ENCODE measurements around the gene SLC25A25.
"Not testable (repeated sequence)": the region's sequence is repeated elsewhere in the genome, so short reads cannot be mapped to it uniquely, and the experiment has no call there.

Gene SLC25A25

DNA sequence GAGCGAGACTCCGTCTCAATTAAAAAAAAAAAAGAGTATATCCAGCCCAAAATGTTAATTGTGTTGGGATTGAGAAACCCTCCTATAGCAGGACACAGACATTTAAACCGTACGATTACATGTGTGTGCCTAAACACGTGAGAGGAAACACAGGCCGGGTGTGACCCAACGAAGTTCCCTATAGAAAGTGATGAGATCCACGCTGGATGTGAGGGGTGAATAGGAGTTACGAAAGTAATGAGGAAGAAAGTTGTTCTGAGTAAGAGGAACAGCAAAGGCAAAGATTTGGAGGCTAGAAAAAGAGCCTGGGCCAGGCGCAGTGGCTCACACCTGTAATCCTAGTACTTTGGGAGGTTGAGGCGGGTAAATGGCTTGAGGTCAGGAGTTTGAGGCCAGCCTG, 14.5 kb upstream of the SLC25A25 start:
- DNase-seq, result no peak

DNA sequence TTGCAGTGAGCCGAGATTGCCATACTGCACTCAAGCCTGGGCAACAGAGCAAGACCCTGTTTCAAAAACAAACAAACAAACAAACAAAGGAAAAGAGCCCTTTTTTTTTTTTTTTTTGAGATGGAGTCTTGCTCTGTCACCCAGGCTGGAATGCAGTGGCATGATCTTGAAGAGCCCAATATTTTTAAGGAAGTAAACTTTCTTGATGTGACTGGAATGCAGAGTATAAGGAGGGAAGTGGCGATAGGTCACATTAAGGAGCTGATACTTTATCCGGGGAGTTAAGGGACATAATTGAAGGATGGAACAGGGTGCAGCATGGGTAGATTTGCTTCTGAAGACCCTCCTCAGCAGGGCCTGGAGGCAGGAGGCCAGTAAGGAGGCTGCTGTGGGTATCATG, 13.9 kb upstream of the SLC25A25 start:
- no peak for DNase-seq

DNA sequence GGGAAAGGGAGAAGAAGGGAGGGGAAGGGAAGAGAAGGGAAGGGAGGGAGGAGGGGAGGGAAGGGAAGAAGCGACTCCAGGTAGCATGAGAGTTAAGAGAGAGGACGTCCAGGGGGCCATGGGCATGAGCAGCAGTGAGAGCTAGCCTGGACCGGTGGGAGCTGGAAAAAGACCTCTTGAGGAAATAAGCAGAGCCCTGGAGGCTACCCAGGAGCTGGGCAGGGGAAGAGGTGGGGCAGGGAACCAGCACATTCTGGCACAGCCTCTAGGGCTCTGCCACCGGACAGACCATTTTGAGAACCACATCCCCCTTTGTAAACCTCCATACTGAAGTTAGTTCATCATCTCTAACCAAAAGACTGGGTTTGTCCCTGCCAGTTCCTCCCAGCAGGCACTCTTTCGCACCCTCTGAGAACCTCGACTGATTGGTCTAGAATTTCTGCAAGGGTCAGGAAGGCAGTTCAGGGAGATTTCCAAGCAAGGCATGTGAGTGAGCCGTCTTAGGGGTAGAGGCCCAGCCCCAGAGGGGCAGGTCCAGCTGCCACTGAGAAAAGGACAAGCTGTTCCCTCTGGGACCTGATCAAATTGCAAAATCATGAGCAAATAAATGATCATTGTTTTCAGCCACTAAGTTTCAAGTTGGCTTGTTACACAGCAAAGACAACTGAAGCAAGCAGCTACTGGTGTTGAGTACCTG, 12.5 kb upstream of the SLC25A25 start:
- DNase-seq, result no peak

DNA sequence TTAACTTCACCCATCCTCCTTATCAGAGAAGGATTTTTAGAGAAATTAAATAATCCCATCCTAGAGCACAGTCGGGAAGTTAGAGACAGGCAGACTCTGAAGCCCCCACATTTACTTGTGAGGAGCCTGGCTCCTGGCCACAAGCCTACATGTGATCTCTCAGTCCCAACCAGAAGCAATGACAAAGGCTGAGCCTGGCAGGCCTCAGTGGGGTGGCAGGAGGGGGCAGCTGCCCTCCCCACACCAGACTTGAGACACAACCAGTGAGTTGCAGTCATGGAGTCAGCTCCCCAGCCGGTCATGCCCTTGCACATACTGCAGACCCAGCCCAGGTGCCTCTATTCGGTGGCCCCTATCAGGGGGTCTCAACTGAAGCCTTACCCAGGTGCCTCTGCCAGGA, 11.9 kb upstream of the SLC25A25 start:
- DNase-seq, result no peak

DNA sequence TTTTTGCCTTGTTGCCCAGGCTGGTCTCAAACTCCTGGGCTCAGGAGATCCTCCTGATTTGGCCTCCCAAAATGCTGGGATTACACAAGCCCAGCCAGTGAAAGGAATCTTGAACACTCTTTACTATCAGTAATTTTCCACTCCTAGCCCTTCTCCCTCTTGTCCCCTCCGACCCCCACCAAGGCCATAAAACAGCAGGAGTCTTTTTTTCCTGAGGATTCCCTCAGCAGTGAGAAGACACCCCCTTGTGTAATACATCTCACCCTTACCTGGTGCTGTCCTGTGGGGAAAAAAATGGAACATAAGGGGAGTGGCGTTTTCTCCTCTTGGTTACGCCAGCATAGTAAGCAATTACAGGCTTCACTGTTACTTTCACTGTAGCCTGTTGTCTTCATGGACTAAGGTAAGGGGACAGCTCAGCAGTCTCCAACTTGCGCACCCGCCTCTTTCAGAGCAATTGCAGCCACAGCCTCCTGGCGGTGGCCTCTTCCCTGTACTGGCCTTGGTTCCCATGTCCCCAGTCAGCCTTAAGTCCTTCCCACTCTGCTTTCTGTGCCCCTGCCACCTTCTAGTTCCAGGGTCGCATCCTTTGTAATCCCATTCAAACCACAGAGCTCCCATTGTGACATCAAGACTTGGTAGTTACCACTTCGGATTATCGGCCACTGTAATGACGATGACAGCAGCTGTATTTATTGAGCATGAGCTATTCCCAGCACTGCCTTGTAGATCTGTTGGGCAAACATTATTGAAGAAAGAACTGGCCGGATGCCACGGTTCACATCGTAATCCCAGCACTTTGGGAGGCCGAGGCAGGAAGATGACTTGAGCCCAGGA, 10.9 kb upstream of the SLC25A25 start:
- no peak for DNase-seq

DNA sequence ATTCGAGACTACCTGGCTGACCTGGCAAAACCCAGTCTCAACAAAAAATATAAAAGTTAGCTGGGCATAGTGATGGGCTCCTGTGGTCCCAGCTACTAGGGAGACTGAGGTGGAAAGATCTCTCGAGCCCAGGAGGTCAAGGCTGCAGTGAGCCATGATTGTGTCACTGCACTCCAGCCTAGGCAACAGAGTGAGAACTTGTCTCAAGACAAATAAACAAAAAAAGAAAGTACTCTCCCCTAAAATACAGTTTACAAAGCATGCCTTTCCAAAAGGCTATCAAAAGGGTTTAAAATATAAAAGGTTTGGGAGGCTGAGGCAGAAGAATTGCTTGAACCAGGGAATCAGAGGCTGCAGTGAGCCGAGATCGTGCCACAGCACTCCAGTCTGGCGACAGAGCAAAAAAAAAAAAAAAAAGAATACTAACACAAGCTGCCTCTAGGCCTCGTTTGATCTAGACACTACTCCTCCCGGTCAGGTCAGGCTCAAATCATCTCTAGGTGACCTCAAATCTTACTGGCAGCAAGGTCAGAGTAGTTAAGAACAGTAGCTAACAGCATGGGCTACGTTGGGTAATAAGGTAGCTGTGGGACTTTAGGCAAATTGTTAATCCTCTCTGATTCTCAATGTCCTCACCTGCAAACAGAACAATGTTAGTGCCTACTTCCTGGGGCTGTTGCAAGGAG, 10.2 kb upstream of the SLC25A25 start:
- no peak for DNase-seq

DNA sequence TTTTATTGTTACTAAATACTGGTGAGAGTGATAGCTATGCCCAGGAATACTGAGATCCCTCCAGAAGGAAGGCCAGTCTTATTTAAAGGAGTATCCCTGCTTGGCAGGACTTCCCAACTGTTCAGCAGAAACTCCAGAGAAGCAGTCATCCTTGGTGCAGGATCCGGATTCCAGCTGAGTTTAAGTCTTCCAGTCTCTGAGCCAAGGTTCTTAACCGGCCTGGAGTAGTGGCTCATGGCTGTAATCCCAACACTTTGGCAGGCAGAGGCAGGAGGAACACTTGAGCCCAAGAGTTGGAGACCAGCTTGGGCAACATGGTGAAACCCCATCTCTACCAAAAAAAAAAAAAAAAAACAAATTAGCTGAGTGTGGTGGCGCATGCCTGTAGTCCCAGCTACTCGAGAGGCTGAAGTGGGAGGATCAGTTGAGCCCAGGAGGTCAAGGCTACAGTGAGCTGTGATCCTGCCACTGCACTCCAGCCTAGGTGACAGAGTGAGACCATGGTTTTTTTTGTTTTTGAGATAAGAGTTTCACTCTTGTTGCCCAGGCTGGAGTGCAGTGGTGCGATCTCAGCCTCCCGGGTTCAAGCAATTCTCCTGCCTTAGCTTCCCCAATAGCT, 8.6 kb upstream of the SLC25A25 start:
- no peak for DNase-seq

DNA sequence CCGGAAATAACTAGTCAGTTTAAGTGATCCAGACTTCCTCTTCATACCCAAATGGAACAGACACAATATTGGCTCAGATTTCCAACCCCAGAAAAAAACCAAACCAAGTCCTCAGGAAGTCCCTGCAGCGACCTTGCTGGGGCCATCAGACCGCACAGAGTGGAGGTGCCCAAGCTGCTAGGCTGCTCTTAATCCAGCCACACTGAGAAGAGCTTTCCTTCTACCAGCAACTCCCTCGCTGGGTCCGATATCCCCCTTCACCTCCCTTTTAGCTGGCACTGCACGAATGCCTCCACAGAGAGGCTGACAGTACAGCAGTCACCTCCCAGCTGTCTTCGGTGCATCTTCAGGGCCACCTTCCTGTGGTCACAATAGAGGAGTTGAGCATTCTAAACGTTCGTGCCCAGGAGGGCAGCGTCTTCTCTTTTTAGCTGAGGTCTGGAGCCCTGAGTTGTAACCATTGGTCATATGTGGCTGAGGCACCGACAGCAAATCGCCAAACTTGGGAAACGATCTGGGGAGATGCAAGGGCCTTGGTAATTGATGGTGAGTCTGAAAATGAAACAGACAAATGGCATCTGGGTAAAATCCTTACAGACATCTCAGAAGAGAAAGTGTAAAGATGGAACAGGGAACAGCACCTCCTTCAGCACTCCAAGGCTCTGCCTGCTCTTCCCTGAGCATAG, 6.6 kb upstream of the SLC25A25 start:
- DNase-seq, result no peak

DNA sequence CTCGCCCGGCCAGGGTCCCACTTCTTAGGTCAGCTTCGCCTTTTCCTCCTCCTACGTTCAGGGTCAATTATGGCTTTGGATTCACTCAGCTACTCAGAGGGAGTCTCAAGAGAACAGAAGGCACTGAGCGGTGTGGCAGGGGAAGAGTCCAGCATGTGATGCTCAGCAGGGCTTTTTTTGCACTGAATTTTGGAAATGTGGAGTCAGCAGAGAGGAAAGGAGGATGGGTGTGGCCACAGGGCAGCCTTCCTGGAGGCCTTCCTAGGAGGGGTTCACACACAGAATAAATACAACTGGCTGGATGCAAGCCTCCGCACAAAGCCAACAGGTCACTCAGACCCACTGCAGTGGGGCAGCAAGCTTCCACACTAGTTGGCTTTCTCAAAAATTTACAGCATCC, 5.8 kb upstream of the SLC25A25 start:
- no peak for DNase-seq

DNA sequence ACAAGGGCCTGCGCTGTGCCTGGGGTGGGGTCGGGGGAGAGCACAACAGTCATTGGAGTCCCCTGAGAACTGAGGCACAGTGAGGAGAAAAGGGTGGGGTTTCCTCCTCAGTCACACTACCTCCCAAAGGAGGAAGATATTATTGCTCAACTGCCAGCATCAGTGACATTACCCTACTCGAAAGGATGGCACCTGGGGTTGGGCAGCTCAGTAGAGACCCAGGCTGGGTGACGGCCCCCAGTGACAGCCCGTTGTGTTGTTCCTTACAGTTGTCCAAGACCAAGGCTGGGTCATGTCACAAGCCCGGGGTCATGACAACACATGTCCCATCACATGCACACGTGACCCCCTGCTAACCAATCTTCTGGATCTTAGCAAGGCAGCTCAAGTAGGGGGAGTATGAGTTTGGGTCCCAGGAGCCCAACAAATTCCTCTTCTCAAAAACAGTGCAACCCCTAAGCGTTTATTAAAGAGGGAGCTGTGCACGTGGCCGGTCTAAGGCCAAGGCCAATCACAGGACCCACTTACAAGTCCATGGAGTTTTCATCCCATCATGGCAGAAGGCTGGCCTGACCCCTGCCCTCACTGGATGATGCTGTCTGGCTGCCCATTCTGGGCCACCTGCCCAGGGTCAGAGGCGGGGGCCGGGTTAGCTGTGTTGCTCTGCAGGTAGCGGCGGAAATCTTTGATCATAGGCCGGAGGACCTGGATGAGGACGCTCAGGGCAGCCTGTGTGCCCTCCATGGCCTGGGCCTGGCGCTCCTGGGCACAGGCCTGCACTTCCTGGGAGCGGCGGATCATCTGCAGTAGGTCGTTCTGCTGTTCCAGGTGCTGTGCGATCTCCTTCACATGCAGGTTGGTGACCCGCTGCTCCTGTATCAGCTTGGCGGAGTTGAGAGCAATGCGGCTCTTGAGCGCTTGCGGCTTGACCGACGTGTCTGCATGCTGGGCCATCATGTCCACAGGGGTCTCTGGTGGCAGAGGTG, 4.9 kb upstream of the SLC25A25 start:
- no peak for DNase-seq

DNA sequence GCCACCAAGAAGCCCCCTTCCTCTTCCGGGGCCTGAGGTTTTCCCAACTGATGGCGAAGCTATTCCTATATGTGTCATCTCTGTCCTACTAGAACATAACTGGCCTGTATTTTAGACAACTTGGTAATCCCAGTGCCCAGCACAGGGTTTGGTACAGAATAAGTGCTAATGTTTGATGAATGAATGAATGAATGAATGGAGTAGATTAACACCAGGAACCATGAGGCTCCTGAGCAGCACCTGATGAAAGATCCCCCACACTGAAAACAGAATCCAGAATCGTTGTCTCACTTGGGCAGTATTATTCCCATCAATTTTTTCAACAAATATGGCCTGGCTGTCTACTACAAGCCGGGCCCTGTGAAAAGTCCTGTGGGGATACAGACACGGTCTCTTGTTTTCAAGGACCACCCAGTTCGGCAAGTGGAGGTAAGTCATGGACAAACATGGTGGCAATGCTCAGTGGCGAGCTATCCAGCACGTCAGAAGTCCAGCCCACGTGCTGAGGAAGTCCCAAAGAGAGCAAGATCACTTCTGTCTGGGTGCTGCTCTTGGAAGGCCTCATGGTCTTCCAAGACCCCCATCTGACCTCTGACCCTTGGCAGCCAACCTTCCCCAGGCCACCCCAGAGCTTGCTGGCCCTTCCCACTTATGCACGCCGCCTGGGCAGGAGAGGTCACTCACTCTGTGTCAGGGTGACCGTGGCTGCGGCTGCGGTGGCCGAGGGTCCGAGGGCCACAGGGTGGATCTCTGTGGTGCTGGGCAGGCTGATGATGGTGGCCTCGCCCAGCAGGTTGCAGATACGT, 1.9 kb upstream of the SLC25A25 start:
- DNase-seq, result no peak

DNA sequence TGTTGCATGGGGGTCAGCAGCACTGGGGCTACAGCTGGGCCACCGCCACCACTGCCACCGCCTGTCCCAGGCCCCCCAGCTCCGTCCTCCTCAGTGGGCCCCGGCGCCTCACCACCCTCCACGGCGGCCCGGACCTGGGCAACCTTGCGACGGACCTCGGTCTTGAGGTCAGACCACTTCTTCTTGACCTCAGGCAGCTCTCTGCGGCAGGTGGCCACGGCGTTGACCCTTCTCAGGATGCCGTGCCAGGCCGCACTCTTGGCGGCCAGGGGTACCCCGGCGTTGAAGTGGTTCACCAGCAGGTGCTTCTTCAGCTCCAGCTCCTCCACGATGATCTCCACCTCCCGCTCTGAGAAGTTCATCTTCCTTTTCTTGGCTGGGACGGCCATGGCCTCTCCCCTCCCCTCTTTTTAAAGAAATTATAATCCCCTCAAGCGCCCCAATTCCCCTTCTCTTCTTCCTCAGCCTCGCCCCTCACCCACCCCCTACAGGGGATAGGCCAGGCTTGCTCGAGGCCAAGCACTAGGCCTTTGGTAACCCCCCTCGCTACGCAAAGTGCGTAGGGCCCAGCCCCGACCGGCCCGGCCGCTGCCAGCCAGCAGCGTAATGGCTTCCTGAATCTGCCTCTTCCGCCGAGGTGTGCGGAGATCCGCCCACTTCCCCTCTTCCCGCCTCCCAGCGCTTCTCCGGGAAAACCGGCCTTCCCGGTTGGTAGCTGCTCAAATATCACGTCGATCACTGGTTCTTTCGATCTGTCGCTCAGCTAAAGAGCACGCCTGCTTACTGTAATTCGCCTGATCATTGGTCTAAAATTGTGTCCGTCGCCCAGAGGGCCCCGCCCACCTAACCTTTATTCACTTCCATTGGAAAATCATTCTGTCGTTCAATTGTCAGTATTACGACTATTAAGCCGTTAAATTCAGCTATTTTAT, 1.1 kb upstream of the SLC25A25 start, which contains the start of gene NAIF1:
NAIF1 (minus strand) TSS at position 608 of the 932 bp plus-strand sequence; CDS start at position 389, 219 bp downstream.
- DNase-seq, result peak; percentile 98

DNA sequence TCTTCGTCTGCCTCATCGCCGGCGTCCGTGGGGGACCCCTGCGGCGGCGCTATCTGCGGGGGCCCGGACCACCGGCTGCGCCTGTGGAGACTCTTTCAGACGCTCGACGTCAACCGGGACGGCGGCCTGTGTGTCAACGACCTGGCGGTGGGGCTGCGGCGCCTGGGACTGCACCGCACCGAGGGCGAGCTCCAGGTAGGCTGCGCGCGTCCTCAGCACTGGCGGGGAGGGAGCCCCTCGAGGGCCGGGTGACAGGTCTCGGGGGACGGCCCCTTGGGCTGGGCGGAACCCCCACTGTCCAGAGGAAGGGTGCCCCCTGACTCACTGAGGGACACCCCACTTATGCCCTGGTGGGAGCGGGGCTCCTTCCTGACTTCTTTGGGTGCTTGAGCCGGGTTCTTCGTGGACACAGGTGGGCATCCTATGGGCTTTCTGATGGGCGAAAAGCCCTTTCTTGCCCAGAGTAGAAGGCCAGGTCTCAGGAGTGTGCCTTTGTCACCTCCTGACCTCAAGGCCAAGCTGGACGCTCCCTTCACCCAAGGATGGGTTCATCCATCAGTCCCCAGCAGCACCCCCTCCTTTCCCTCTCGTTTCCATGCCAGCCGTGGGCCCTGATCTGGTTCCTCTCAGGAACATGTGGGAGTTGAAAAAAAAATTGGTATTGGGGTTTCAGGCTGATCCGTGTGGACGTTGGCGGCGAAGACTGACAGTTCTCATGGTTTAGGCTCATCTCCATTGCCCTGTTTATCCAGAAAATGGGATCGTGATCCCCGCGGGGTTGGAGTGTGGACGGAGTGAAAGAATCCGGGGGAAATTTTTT, 564 bp downstream of the SLC25A25 start:
- no peak for DNase-seq

DNA sequence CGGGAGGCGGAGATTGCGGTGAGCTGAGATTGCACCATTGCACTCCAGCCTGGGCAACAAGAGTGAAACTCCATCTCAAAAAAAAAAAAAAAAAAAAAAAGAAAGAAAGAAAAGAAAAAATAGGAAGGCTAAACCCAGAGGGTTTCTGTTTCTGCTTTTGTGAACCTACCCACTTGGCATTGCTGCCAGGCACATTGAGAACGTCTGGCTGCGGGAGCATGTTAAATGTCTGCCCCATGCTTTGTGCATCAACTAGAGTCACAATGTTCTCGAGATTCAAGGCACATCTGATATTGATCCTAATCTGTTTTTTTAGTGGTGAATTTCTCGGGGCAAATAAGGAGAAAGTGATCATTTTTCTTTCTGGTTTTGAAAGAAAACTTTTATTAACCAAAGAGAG, 2.8 kb downstream of the SLC25A25 start:
- DNase-seq, result no peak

DNA sequence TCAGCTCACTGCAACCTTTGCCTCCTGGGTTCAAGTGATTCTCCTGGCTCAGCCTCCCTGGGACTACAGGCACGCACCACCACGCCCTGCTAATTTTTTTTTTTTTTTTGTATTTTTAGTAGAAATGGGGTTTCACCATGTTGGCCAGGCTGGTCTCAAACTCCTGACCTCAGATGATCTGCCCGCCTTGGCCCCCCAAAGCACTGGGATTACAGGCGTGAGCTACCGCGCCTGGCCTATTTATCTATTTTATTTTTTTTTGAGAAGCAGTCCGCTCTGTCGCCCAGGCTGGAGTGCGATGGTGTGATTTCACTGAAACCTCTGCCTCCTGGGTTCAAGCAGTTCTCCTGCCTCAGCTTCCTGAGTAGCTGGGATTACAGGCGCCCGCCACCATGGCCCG, 3.4 kb downstream of the SLC25A25 start:
- DNase-seq, result not testable (repeated sequence)

DNA sequence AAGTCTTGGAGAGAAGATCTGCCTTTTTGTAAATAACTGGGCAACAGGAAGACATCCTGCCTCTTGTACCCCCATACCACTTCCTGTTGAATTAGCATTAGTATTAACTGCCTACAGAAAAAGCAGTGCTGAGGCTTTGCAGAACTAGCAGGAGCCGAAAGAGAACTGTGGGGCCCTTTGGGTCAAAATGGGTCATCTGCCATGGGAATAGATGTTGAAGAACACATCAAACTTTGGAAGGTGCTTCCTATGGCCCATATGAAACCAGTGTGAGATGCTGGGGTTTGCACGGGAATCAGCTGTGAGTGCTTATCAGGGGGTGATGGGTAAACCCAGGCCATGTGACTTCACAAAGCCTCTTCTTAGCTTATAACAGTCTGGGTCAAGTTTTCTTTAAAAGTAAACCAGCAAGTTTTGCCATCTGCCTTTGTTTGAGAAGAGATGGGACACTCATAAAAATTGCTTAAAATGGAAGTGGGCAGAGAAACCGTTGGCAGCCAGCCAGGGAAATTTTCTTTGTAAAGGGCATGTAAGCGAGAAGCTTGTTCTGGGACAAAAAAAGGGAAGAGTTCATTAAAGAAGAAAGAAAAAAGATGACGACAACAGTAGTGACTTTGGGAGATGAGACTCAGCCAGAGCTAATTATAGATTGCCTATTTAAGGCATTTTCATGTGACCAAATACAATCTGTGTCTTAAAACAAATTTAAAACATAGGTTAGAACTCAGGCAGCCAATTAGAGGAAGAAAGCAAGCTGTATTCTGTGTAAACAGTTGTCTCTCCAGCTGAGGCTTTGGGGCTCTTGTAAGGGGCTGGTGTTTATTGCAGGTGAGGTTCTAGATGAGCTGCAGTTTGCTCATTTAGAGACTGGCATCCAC, 4.4 kb downstream of the SLC25A25 start:
- DNase-seq, result peak; percentile 42

DNA sequence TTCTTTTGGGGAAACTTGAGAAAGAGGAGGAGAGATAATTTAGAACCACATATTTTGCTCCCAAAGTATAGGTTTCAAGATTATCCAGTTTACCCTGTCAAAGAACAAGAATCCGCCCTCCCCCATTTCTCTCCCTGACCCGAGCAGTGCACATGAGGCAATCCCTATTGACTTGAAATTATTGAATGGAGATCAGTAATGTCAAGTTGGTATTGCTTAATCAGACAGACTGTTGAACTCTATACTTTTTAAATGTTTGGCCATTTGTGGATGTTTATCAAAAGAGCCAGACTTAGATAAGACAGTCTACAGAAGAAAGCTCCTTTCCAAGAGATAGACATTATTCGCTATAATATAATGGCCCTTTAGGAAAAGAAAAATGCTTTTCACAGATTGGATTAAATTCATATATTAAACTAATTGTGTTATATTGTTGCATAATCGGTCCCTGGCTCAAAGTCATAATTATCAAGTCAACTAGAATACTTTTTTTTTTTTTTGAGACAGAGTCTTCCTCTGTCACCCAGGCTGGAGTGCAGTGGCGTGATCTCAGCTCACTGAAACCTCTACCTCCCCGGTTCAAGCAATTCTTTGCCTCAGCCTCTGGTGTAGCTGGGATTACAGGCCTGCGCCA, 5.3 kb downstream of the SLC25A25 start:
- no peak for DNase-seq
